NCI-H2107 (cell line): ENCODE measurements around the gene ACTR6.

ENCODE experiments used
- DNase-seq: peaks from one replicate; lab custom pipeline; 2025; lab: John Stamatoyannopoulos, UW

ACTR6 gene

DNA sequence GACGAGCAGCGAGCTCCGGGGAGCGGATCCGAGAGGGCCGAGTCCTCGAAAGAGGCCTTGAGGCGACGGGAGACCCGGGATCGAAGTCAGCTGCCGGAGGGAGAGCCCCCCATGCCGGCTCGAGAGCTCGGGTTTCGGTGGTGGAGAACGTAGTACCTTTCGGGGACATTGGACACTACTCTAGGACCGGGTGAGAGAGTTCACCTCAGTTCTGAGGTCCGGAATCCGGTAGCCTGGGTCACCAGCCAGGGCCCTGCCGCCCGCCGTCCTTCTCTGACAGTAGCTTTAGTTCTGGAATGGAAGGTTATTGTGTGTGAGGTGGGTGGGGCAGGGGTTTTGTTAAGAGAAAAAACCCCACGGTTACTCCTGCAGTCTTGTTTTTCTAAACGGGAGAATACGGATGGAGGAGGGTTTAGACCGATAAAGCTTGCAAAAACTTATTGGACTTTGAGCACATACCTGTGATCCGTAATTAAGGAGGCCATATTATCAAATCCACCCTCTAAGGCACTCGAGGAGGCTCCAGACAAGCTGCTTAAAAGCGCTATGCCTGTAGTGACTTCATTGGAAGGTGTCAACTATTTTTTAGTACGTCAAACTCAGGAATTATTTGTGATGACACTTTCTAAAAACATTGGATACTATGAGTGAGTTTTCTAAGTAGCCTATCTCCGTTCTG is 67.1 kb downstream of the ACTR6 start:
- DNase-seq: no peak

DNA sequence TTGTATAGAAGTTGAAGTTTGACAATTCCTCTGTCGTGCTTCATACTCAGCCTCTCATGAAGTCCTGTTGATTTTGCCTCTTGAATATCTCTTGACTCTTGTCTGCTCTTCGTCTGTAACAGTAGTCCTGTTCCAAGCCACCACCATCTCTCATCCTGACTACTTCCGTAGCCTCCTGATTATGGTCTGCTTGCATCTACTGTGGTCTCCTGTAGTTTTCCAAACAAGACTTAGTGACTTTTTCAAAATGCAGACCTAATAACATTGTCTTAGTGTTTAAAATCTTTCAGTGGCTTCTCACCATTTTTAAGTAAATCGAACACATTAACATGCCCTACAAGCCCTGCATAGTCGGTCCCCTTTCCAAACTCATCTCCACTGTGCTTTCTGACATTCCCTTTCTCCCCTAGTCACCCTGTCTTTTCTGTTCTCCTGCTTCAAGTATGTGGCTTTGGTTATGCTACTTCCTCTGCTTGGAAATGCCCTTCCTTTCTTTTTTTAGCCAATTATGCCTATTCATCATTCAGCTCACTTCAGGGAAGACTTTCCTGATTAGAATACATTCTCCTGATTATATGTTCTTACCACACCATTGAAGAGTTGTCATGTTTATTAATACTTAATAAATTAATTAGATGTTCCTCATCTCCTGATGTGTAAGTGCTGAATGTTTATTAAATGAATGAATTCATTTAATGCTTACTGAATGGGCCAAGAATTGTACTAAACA is 68.4 kb downstream of the ACTR6 start:
- DNase-seq: no peak

- no peak for DNase-seq
These were observed 73.2 kb downstream of the ACTR6 start for GRCh38 chr12:100273782-100274181.
